ENCODE measurements around the gene TMEM63B.
A peak's percentile ranks its signal among the peaks of the same experiment; 100 is the strongest.
"Not testable (repeated sequence)": the region's sequence is repeated elsewhere in the genome, so short reads cannot be mapped to it uniquely, and the experiment has no call there.

TMEM63B gene

GRCh38 chr6:44172731-44173500, 45.6 kb downstream of the TMEM63B start:
- DNase-seq, result peak; percentile 74 to 77

- DNase-seq, result no peak
Observed at GRCh38 chr6:44176130-44176761, 48.9 kb downstream of the TMEM63B start.

- DNase-seq, result no peak
Observed at GRCh38 chr6:44176762-44177509, 49.6 kb downstream of the TMEM63B start.

GRCh38 chr6:44177691-44178423, 50.5 kb downstream of the TMEM63B start:
- no peak for DNase-seq

GRCh38 chr6:44178424-44179071, 51.2 kb downstream of the TMEM63B start:
- no peak for DNase-seq

- no peak for DNase-seq
Observed at GRCh38 chr6:44179072-44179536, 51.8 kb downstream of the TMEM63B start.

GRCh38 chr6:44179648-44180047, 52.3 kb downstream of the TMEM63B start:
- no peak for DNase-seq

GRCh38 chr6:44180406-44180805, 53.1 kb downstream of the TMEM63B start:
- no peak for DNase-seq

- no peak for DNase-seq
Observed at GRCh38 chr6:44180886-44181285, 53.5 kb downstream of the TMEM63B start.

GRCh38 chr6:44181784-44182183, 54.4 kb downstream of the TMEM63B start:
- not testable (repeated sequence) for DNase-seq

- DNase-seq, result no peak
Observed at GRCh38 chr6:44182911-44183390, 55.6 kb downstream of the TMEM63B start.

GRCh38 chr6:44183783-44184182, 56.4 kb downstream of the TMEM63B start:
- DNase-seq, result no peak

GRCh38 chr6:44185356-44185755, 58.0 kb downstream of the TMEM63B start:
- DNase-seq, result not testable (repeated sequence)

GRCh38 chr6:44185953-44186634, 58.7 kb downstream of the TMEM63B start:
- DNase-seq, result no peak

GRCh38 chr6:44186635-44187025, 59.3 kb downstream of the TMEM63B start:
- no peak for DNase-seq

GRCh38 chr6:44188819-44189218, 61.5 kb downstream of the TMEM63B start:
- no peak for DNase-seq

- no peak for DNase-seq
Observed at GRCh38 chr6:44189257-44189656, 61.9 kb downstream of the TMEM63B start.

GRCh38 chr6:44190715-44191114, 63.4 kb downstream of the TMEM63B start:
- no peak for DNase-seq

- DNase-seq, result no peak
Observed at GRCh38 chr6:44192428-44193041, 65.2 kb downstream of the TMEM63B start.

- no peak for DNase-seq
Observed at GRCh38 chr6:44193307-44193910, 66.1 kb downstream of the TMEM63B start.

- no peak for DNase-seq
Observed at GRCh38 chr6:44194326-44194725, 67.0 kb downstream of the TMEM63B start.
